Measurements from ENCODE around the gene CLDN15. TPM values are rescaled to one million over a fixed set of nuclear protein-coding genes. Genes with fewer than 3 reads are reported as not detected.
A peak's percentile ranks its signal among the peaks of the same experiment; 100 is the strongest.

Gene CLDN15
- polyA plus RNA-seq, 6 donors from 2014 or later = 0.28 to 2.0 (median 0.80) TPM; not detected in 1

GRCh38 chr7:101225650-101226049 is 12.0 kb downstream of the CLDN15 start:
- DNase-seq (no peak), ATAC-seq (ENCODE audit: low read depth in 2 of 2) (no peak)
- Mint-ChIP-seq H3K9me3 (no peaks in the 10 kb centered on the region), H3K27me3 (no peaks in the 10 kb centered on the region), H3K4me3 (no peak overlapping the region), H3K27ac (no peak overlapping the region), H3K36me3 (peaks cover 0 to 17% of the 10 kb centered on the region in 2 donors), H3K4me1 (peaks cover 14 to 18% (median 14%) of the 10 kb centered on the region in 3 donors)

- DNase-seq (no peak), ATAC-seq (ENCODE audit: low read depth in 2 of 2) (no peak)
- peaks cover 0 to 17% of the 10 kb centered on the region in 2 donors for H3K36me3 Mint-ChIP-seq
- no peak overlapping the region for H3K27ac Mint-ChIP-seq
- H3K9me3 Mint-ChIP-seq = no peaks in the 10 kb centered on the region
- peaks cover 21 to 29% (median 24%) of the 10 kb centered on the region in 3 donors for H3K4me1 Mint-ChIP-seq
- peak overlapping the region in 2 of 8 donors; percentile 15 to 47 for H3K4me3 Mint-ChIP-seq
- no peaks in the 10 kb centered on the region for H3K27me3 Mint-ChIP-seq
These were observed 14.1 kb downstream of the CLDN15 start for GRCh38 chr7:101223528-101223927.

GRCh38 chr7:101222275-101222830 is 15.2 kb downstream of the CLDN15 start:
- peaks cover 29 to 36% (median 34%) of the 10 kb centered on the region in 3 donors for H3K4me1 Mint-ChIP-seq
- H3K27ac Mint-ChIP-seq = peak overlapping the region in 1 of 6 donors; percentile 47
- peaks cover 0 to 17% of the 10 kb centered on the region in 2 donors for H3K36me3 Mint-ChIP-seq
- no peak overlapping the region for H3K4me3 Mint-ChIP-seq
- no peak for ATAC-seq (ENCODE audit: low read depth in 2 of 2)
- H3K27me3 Mint-ChIP-seq = no peaks in the 10 kb centered on the region
- no peaks in the 10 kb centered on the region for H3K9me3 Mint-ChIP-seq
- no peak for DNase-seq

GRCh38 chr7:101220295-101220694 is 17.3 kb downstream of the CLDN15 start:
- no peaks in the 10 kb centered on the region for H3K9me3 Mint-ChIP-seq
- no peaks in the 10 kb centered on the region for H3K27me3 Mint-ChIP-seq
- peaks cover 36 to 49% (median 47%) of the 10 kb centered on the region in 3 donors for H3K4me1 Mint-ChIP-seq
- H3K4me3 Mint-ChIP-seq = peak overlapping the region in 4 of 8 donors; percentile 16 to 96 (median 22)
- H3K27ac Mint-ChIP-seq = no peak overlapping the region
- no peak for ATAC-seq (ENCODE audit: low read depth in 2 of 2)
- H3K36me3 Mint-ChIP-seq = peaks cover 0 to 17% of the 10 kb centered on the region in 2 donors
- DNase-seq = no peak

GRCh38 chr7:101218236-101219125 is 19.1 kb downstream of the CLDN15 start:
- H3K4me1 Mint-ChIP-seq = peaks cover 36 to 45% (median 45%) of the 10 kb centered on the region in 3 donors
- H3K27me3 Mint-ChIP-seq = no peaks in the 10 kb centered on the region
- peaks cover 0 to 9% of the 10 kb centered on the region in 2 donors for H3K36me3 Mint-ChIP-seq
- ATAC-seq (ENCODE audit: low read depth in 2 of 2) (no peak), DNase-seq (no peak)
- H3K4me3 Mint-ChIP-seq = peak overlapping the region; percentile 94 to 98 (median 96)
- no peaks in the 10 kb centered on the region for H3K9me3 Mint-ChIP-seq
- H3K27ac Mint-ChIP-seq = peak overlapping the region; percentile 88 to 96 (median 93)

- peak; percentile 86 for ATAC-seq (ENCODE audit: low read depth in 2 of 2)
- peak; percentile 92 for DNase-seq
- H3K27me3 Mint-ChIP-seq = no peaks in the 10 kb centered on the region
- H3K36me3 Mint-ChIP-seq = peaks cover 0 to 8% of the 10 kb centered on the region in 2 donors
- no peaks in the 10 kb centered on the region for H3K9me3 Mint-ChIP-seq
- peak within 1 kb of the TSS; percentile 88 to 96 (median 93) for H3K27ac Mint-ChIP-seq
- H3K4me3 Mint-ChIP-seq = peak within 1 kb of the TSS; percentile 94 to 98 (median 96)
- peaks cover 36 to 45% (median 45%) of the 10 kb centered on the region in 3 donors for H3K4me1 Mint-ChIP-seq
These were observed 20.0 kb downstream of the CLDN15 start, which contains the start of the genes PLOD3 and ZNHIT1 for GRCh38 chr7:101217388-101218235. PLOD3 (minus strand) TSS chr7:101217581; CDS start chr7:101217274, 307 bp downstream. ZNHIT1 (plus strand) TSS chr7:101218165; CDS start chr7:101218196, 31 bp downstream.

GRCh38 chr7:101216860-101217387 is 20.7 kb downstream of the CLDN15 start:
- peak overlapping the region; percentile 94 to 98 (median 96) for H3K4me3 Mint-ChIP-seq
- peak overlapping the region; percentile 26 to 93 (median 60) for H3K27ac Mint-ChIP-seq
- no peaks in the 10 kb centered on the region for H3K9me3 Mint-ChIP-seq
- no peak for ATAC-seq (ENCODE audit: low read depth in 2 of 2)
- H3K4me1 Mint-ChIP-seq = peaks cover 32 to 45% (median 40%) of the 10 kb centered on the region in 3 donors
- peaks cover 0 to 2% of the 10 kb centered on the region in 2 donors for H3K36me3 Mint-ChIP-seq
- H3K27me3 Mint-ChIP-seq = no peaks in the 10 kb centered on the region
- no peak for DNase-seq

- ATAC-seq (ENCODE audit: low read depth in 2 of 2) (no peak), DNase-seq (no peak)
- Mint-ChIP-seq H3K4me3 (peak overlapping the region; percentile 82 to 98 (median 96)), H3K4me1 (peaks cover 26 to 41% (median 33%) of the 10 kb centered on the region in 3 donors), H3K27me3 (no peaks in the 10 kb centered on the region), H3K27ac (peak overlapping the region; percentile 53 to 93 (median 66)), H3K36me3 (no peaks in the 10 kb centered on the region), H3K9me3 (no peaks in the 10 kb centered on the region)
These were observed 21.4 kb downstream of the CLDN15 start for GRCh38 chr7:101216001-101216859.

GRCh38 chr7:101212014-101212413 is 25.6 kb downstream of the CLDN15 start:
- DNase-seq = no peak
- Mint-ChIP-seq H3K27me3 (no peaks in the 10 kb centered on the region), H3K27ac (no peak overlapping the region), H3K4me1 (peaks cover 8 to 13% (median 13%) of the 10 kb centered on the region in 3 donors), H3K4me3 (peak overlapping the region in 1 of 8 donors; percentile 45), H3K9me3 (no peaks in the 10 kb centered on the region), H3K36me3 (peaks cover 0 to 6% of the 10 kb centered on the region in 2 donors)
- no peak for ATAC-seq (ENCODE audit: low read depth in 2 of 2)

- H3K36me3 Mint-ChIP-seq = peaks cover 0 to 8% of the 10 kb centered on the region in 2 donors
- H3K27ac Mint-ChIP-seq = no peak overlapping the region
- H3K27me3 Mint-ChIP-seq = peaks cover 0 to under 1% (median 0%) of the 10 kb centered on the region in 3 donors
- ATAC-seq (ENCODE audit: low read depth in 2 of 2) (no peak), DNase-seq (no peak)
- peaks cover 4 to 10% (median 9%) of the 10 kb centered on the region in 3 donors for H3K4me1 Mint-ChIP-seq
- no peaks in the 10 kb centered on the region for H3K9me3 Mint-ChIP-seq
- H3K4me3 Mint-ChIP-seq = peak overlapping the region in 2 of 8 donors; percentile 35 to 45
These were observed 26.1 kb downstream of the CLDN15 start for GRCh38 chr7:101211501-101211900.

- H3K36me3 Mint-ChIP-seq = peaks cover 0 to 14% of the 10 kb centered on the region in 2 donors
- no peak overlapping the region for H3K27ac Mint-ChIP-seq
- ATAC-seq (ENCODE audit: low read depth in 2 of 2) = no peak
- H3K27me3 Mint-ChIP-seq = peaks cover 0 to 5% (median 0%) of the 10 kb centered on the region in 3 donors
- H3K9me3 Mint-ChIP-seq = no peaks in the 10 kb centered on the region
- DNase-seq = no peak
- no peaks in the 10 kb centered on the region for H3K4me1 Mint-ChIP-seq
- no peak overlapping the region for H3K4me3 Mint-ChIP-seq
These were observed 27.5 kb downstream of the CLDN15 start for GRCh38 chr7:101210143-101210542.

GRCh38 chr7:101208794-101209193 is 28.8 kb downstream of the CLDN15 start:
- Mint-ChIP-seq H3K4me1 (peaks cover 1 to 5% (median 5%) of the 10 kb centered on the region in 3 donors), H3K9me3 (no peaks in the 10 kb centered on the region), H3K4me3 (no peak overlapping the region), H3K27ac (no peak overlapping the region), H3K36me3 (peaks cover 0 to 14% of the 10 kb centered on the region in 2 donors), H3K27me3 (peaks cover 0 to 11% (median 3%) of the 10 kb centered on the region in 3 donors)
- DNase-seq (no peak), ATAC-seq (ENCODE audit: low read depth in 2 of 2) (no peak)

All from naive B cell (primary cell).